Measurements from ENCODE around the gene TTC14. TPM values are rescaled to one million over a fixed set of nuclear protein-coding genes. Genes with fewer than 3 reads are reported as not detected.

The TTC14 gene
- total and polyA plus RNA-seq, 2 of the 8 experiments (the other 6 are each of a cell fraction or from before 2014, with no cell fraction given): 10.2 to 22.3 TPM

- no peak for TF ChIP-seq JUND (IDR thresholded peaks at IDR 0.05; ENCODE audit: low read length)
- no peak for TF ChIP-seq HDAC2 (IDR thresholded peaks at IDR 0.05; ENCODE audit: borderline replicate concordance in 1 of 2, low read depth in 2 of 2, low read length in 2 of 2)
- no peak for TF ChIP-seq NRF1 (IDR thresholded peaks at IDR 0.05; ENCODE audit: low read depth, low read length)
These were observed 28.4 kb downstream of the TTC14 start (continued) for GRCh38 chr3:180630371-180630770.
